Measurements from ENCODE around the gene ZNF536. TPM values are rescaled to one million over a fixed set of nuclear protein-coding genes. Genes with fewer than 3 reads are reported as not detected.

ZNF536 gene
- total and polyA plus RNA-seq, 2 donors (not counting 1 experiment from before 2014, with no cell fraction given): not detected

GRCh38 chr19:30322641-30323320 lies 49.4 kb upstream of the ZNF536 start:
- no peak overlapping the region for H3K27ac Mint-ChIP-seq
- Histone ChIP-seq H3K4me3 (ENCODE audit: control extremely low read depth in 1 of 5, extremely low read depth in 1 of 5, insufficient read depth in 1 of 5, low read depth in 2 of 5, low read length in 4 of 5) (no peak overlapping the region), H3K27ac (ENCODE audit: low read length in 2 of 2) (no peak overlapping the region), H3K27me3 (replicated peaks in 1 of 4; ENCODE audit: control extremely low read depth in 1 of 4, control insufficient read depth in 3 of 4, insufficient read depth in 4 of 4, low read length in 3 of 4) (no peaks in the 10 kb centered on the region), H3K9ac (ENCODE audit: low read length) (no peak overlapping the region), H3K4me1 (ENCODE audit: control insufficient read depth in 2 of 2, insufficient read depth in 2 of 2, low read length in 2 of 2) (no peaks in the 10 kb centered on the region), H3K79me2 (ENCODE audit: control insufficient read depth, insufficient read depth, low read length) (no peaks in the 10 kb centered on the region), H3K9me3 (ENCODE audit: control extremely low read depth in 1 of 3, control insufficient read depth in 2 of 3, insufficient read depth in 1 of 3, low read length in 2 of 3) (peaks cover 0 to 20% (median 0%) of the 10 kb centered on the region in 3 donors), H4K20me1 (ENCODE audit: control insufficient read depth, insufficient read depth, low read length, poor library complexity, severe bottlenecking) (no peaks in the 10 kb centered on the region), H3K4me2 (replicated peaks; ENCODE audit: low read depth, low read length, poor library complexity, severe bottlenecking) (no peak overlapping the region), H2AFZ (ENCODE audit: insufficient read depth, low read depth, low read length, poor library complexity, severe bottlenecking) (no peak overlapping the region), H3K36me3 (replicated peaks in 1 of 2; ENCODE audit: control extremely low read depth in 1 of 2, control insufficient read depth in 1 of 2, extremely low read depth in 1 of 2, insufficient read depth in 2 of 2, low read length in 1 of 2) (no peaks in the 10 kb centered on the region)
- H3K9me3 Mint-ChIP-seq (ENCODE audit: insufficient read depth): peaks cover 3% of the 10 kb centered on the region
- WGBS (ENCODE audit: insufficient coverage): 82% methylated on average over 6 of the region's 6 CpGs
- ATAC-seq (ENCODE audit: low read depth): no peak
- DNase-seq: no peak
- ChIA-PET CTCF (no interaction called here), POLR2A (no interaction called here)
- intact Hi-C loops (cut with micrococcal nuclease): no loop called here
- TF ChIP-seq, protein P1, sequence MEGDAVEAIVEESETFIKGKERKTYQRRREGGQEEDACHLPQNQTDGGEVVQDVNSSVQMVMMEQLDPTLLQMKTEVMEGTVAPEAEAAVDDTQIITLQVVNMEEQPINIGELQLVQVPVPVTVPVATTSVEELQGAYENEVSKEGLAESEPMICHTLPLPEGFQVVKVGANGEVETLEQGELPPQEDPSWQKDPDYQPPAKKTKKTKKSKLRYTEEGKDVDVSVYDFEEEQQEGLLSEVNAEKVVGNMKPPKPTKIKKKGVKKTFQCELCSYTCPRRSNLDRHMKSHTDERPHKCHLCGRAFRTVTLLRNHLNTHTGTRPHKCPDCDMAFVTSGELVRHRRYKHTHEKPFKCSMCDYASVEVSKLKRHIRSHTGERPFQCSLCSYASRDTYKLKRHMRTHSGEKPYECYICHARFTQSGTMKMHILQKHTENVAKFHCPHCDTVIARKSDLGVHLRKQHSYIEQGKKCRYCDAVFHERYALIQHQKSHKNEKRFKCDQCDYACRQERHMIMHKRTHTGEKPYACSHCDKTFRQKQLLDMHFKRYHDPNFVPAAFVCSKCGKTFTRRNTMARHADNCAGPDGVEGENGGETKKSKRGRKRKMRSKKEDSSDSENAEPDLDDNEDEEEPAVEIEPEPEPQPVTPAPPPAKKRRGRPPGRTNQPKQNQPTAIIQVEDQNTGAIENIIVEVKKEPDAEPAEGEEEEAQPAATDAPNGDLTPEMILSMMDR (IDR thresholded peaks at IDR 0.05): no peak
- TF ChIP-seq EZH2 (IDR thresholded peaks at IDR 0.05; ENCODE audit: borderline replicate concordance, insufficient read depth, low read depth, low read length, poor library complexity, severe bottlenecking): no peak
- no peaks in the 10 kb centered on the region for H3K4me1 Mint-ChIP-seq
- no peak overlapping the region for H3K4me3 Mint-ChIP-seq
- H3K27me3 Mint-ChIP-seq: no peaks in the 10 kb centered on the region

GRCh38 chr19:30323904-30324303 lies 48.3 kb upstream of the ZNF536 start:
- Histone ChIP-seq H3K4me3 (ENCODE audit: control extremely low read depth in 1 of 5, extremely low read depth in 1 of 5, insufficient read depth in 1 of 5, low read depth in 2 of 5, low read length in 4 of 5) (no peak overlapping the region), H3K27me3 (replicated peaks in 1 of 4; ENCODE audit: control extremely low read depth in 1 of 4, control insufficient read depth in 3 of 4, insufficient read depth in 4 of 4, low read length in 3 of 4) (no peaks in the 10 kb centered on the region), H2AFZ (ENCODE audit: insufficient read depth, low read depth, low read length, poor library complexity, severe bottlenecking) (no peak overlapping the region), H3K9me3 (ENCODE audit: control extremely low read depth in 1 of 3, control insufficient read depth in 2 of 3, insufficient read depth in 1 of 3, low read length in 2 of 3) (peaks cover 0 to 20% (median 0%) of the 10 kb centered on the region in 3 donors), H4K20me1 (ENCODE audit: control insufficient read depth, insufficient read depth, low read length, poor library complexity, severe bottlenecking) (no peaks in the 10 kb centered on the region), H3K79me2 (ENCODE audit: control insufficient read depth, insufficient read depth, low read length) (no peaks in the 10 kb centered on the region), H3K4me2 (replicated peaks; ENCODE audit: low read depth, low read length, poor library complexity, severe bottlenecking) (no peak overlapping the region), H3K4me1 (ENCODE audit: control insufficient read depth in 2 of 2, insufficient read depth in 2 of 2, low read length in 2 of 2) (no peaks in the 10 kb centered on the region), H3K36me3 (replicated peaks in 1 of 2; ENCODE audit: control extremely low read depth in 1 of 2, control insufficient read depth in 1 of 2, extremely low read depth in 1 of 2, insufficient read depth in 2 of 2, low read length in 1 of 2) (no peaks in the 10 kb centered on the region), H3K27ac (ENCODE audit: low read length in 2 of 2) (no peak overlapping the region), H3K9ac (ENCODE audit: low read length) (no peak overlapping the region)
- H3K9me3 Mint-ChIP-seq (ENCODE audit: insufficient read depth): peaks cover 3% of the 10 kb centered on the region
- intact Hi-C loops (cut with micrococcal nuclease): no loop called here
- H3K4me3 Mint-ChIP-seq: no peak overlapping the region
- ATAC-seq (ENCODE audit: low read depth) (no peak), DNase-seq (no peak)
- no peak overlapping the region for H3K27ac Mint-ChIP-seq
- POLR2A ChIA-PET: no interaction called here
- TF ChIP-seq, protein P1 (IDR thresholded peaks at IDR 0.05): no peak
- no peak for TF ChIP-seq EZH2 (IDR thresholded peaks at IDR 0.05; ENCODE audit: borderline replicate concordance, insufficient read depth, low read depth, low read length, poor library complexity, severe bottlenecking)
- CTCF ChIA-PET: no interaction called here
- no peaks in the 10 kb centered on the region for H3K27me3 Mint-ChIP-seq
- H3K4me1 Mint-ChIP-seq: no peaks in the 10 kb centered on the region

Measured in B cell (primary cell).